IPS-NIHi11 (cell line): ENCODE measurements around the gene PTRH2.

Experiments used
- DNase-seq: peaks from one replicate; pipeline ENCODE4 v3.0.0; 2012; ENCODE audit warnings: mixed read lengths, low spot score

PTRH2 gene

GRCh38 chr17:59719526-59719925, 12.3 kb upstream of the PTRH2 start:
- no peak for DNase-seq

- no peak for DNase-seq
These were observed 9.2 kb upstream of the PTRH2 start for GRCh38 chr17:59716427-59716826.

GRCh38 chr17:59714255-59714654, 7.0 kb upstream of the PTRH2 start:
- DNase-seq = no peak

- DNase-seq = no peak
These were observed 5.6 kb upstream of the PTRH2 start for GRCh38 chr17:59712862-59713261.

GRCh38 chr17:59711936-59712335, 4.7 kb upstream of the PTRH2 start:
- DNase-seq = no peak

- DNase-seq = no peak
These were observed 771 bp upstream of the PTRH2 start for GRCh38 chr17:59707971-59708430.

GRCh38 chr17:59702304-59702703, 4.9 kb downstream of the PTRH2 start:
- no peak for DNase-seq

GRCh38 chr17:59699786-59700185, 7.4 kb downstream of the PTRH2 start:
- DNase-seq = no peak

GRCh38 chr17:59699218-59699617, 8.0 kb downstream of the PTRH2 start:
- DNase-seq = no peak

GRCh38 chr17:59698143-59698542, 9.1 kb downstream of the PTRH2 start:
- DNase-seq = no peak

GRCh38 chr17:59696682-59697277, 10.4 kb downstream of the PTRH2 start:
- DNase-seq = no peak

- no peak for DNase-seq
These were observed 11.1 kb downstream of the PTRH2 start for GRCh38 chr17:59695945-59696681.

- no peak for DNase-seq
These were observed 12.9 kb downstream of the PTRH2 start for GRCh38 chr17:59694344-59694743.

- DNase-seq = no peak
These were observed 13.6 kb downstream of the PTRH2 start for GRCh38 chr17:59693582-59693981.

- no peak for DNase-seq
These were observed 18.7 kb downstream of the PTRH2 start for GRCh38 chr17:59688496-59688895.

GRCh38 chr17:59688008-59688407, 19.2 kb downstream of the PTRH2 start:
- DNase-seq = no peak

GRCh38 chr17:59684967-59685366, 22.3 kb downstream of the PTRH2 start:
- no peak for DNase-seq

GRCh38 chr17:59683283-59683682, 23.9 kb downstream of the PTRH2 start:
- no peak for DNase-seq

- DNase-seq = no peak
These were observed 26.9 kb downstream of the PTRH2 start for GRCh38 chr17:59680314-59680713.

GRCh38 chr17:59678918-59679317, 28.3 kb downstream of the PTRH2 start:
- no peak for DNase-seq

GRCh38 chr17:59676716-59677115, 30.5 kb downstream of the PTRH2 start:
- DNase-seq = no peak

- no peak for DNase-seq
These were observed 32.0 kb downstream of the PTRH2 start for GRCh38 chr17:59675231-59675630.

GRCh38 chr17:59671386-59671785, 35.8 kb downstream of the PTRH2 start:
- no peak for DNase-seq

GRCh38 chr17:59669944-59670343, 37.3 kb downstream of the PTRH2 start:
- DNase-seq = no peak
